CD4-positive, alpha-beta memory T cell (primary cell): ENCODE measurements around the gene LONP2. TPM values are rescaled to one million over a fixed set of nuclear protein-coding genes. Genes with fewer than 3 reads are reported as not detected.
A peak's percentile ranks its signal among the peaks of the same experiment; 100 is the strongest.

Source experiments
- CTCF ChIA-PET: fragments of 350-600 bp; sonication (Branson Sonifier 250); formaldehyde crosslinking; loops from one replicate; lab custom pipeline; 2021; ENCODE audit warnings: inconsistent platforms; ENCODE audit not compliant: partially characterized antibody; lab: Charles Lee
- POLR2A ChIA-PET: fragments of 350-600 bp; sonication (Branson Sonifier 250); formaldehyde crosslinking; loops from one replicate; lab custom pipeline; 2021; ENCODE audit not compliant: partially characterized antibody; lab: Charles Lee
- DNase-seq, 5 donors: peaks; one replicate each; pipeline versions ENCODE4 v3.0.0 to v3.0.0-alpha.2; 2020 to 2022; ENCODE audit warnings: mixed read lengths in 1 of 5
- H3K27ac ChIP-seq: one replicate; pipeline ENCODE4 v1.7.0; 2013; ENCODE audit warnings: low read depth, low read length
- H3K27me3 ChIP-seq: 2 replicates; pipeline ENCODE4 v1.7.0; 2013; ENCODE audit warnings: mild to moderate bottlenecking, low read length, moderate library complexity; ENCODE audit not compliant: insufficient read depth
- H3K36me3 ChIP-seq: 2 replicates; pipeline ENCODE4 v1.7.0; 2013; ENCODE audit warnings: mild to moderate bottlenecking, low read length, moderate library complexity; ENCODE audit not compliant: insufficient read depth
- H3K4me1 ChIP-seq: 2 replicates; pipeline ENCODE4 v1.7.0; 2013; ENCODE audit warnings: mild to moderate bottlenecking, low read length, moderate library complexity; ENCODE audit not compliant: insufficient read depth
- H3K4me3 ChIP-seq, 2 donors: one replicate each; pipeline ENCODE4 v1.7.0; 2013; ENCODE audit warnings: low read length in 2 of 2, mild to moderate bottlenecking in 1 of 2
- H3K9me3 ChIP-seq, 2 donors: one replicate each; pipeline ENCODE4 v1.7.0; 2013; ENCODE audit warnings: low read length in 2 of 2, control low read depth in 1 of 2; ENCODE audit not compliant: control insufficient read depth in 1 of 2
- H3K27ac Mint-ChIP-seq, 7 donors: one replicate each; pipeline ENCODE4 v1.8.0; 2020 to 2021; ENCODE audit warnings: mixed read lengths in 7 of 7, mild to moderate bottlenecking in 6 of 7, inconsistent platforms in 3 of 7, moderate library complexity in 3 of 7
- H3K27me3 Mint-ChIP-seq, 2 donors: one replicate each; pipeline ENCODE4 v1.8.0; 2020 to 2021; ENCODE audit warnings: mixed read lengths in 2 of 2
- H3K36me3 Mint-ChIP-seq, 2 donors: one replicate each; pipeline ENCODE4 v1.8.0; 2020 to 2021; ENCODE audit warnings: mixed read lengths in 2 of 2, inconsistent platforms in 1 of 2, mild to moderate bottlenecking in 1 of 2
- H3K4me1 Mint-ChIP-seq, 4 donors: one replicate each; pipeline ENCODE4 v1.8.0; 2020 to 2021; ENCODE audit warnings: mixed read lengths in 4 of 4, mild to moderate bottlenecking in 1 of 4
- H3K4me3 Mint-ChIP-seq, 8 donors: one replicate each; pipeline ENCODE4 v1.8.0; 2020 to 2021; ENCODE audit warnings: mixed read lengths in 8 of 8, mild to moderate bottlenecking in 7 of 8, moderate library complexity in 6 of 8, inconsistent platforms in 3 of 8
- H3K9me3 Mint-ChIP-seq, 8 donors: one replicate each; pipeline ENCODE4 v1.8.0; 2020 to 2021; ENCODE audit warnings: mixed read lengths in 8 of 8, mild to moderate bottlenecking in 5 of 8, inconsistent platforms in 3 of 8, moderate library complexity in 1 of 8
- intact Hi-C: fragments of 100-400 bp; cut with micrococcal nuclease; formaldehyde crosslinking; loops from one replicate; pipeline ENCODE4 v1.15.1; 2023
- polyA plus RNA-seq, 2 donors: library from polyadenylated mRNA; unstranded; fragments of 300-500 nt; fragmentation: Illumina TruSeq; gene quantifications; one replicate each; pipeline ENCODE4 v1.2.3, GENCODE V29; 2021
- total RNA-seq, 2 experiments: library from RNA; stranded (reverse); gene quantifications; one replicate each; pipeline ENCODE4 v1.2.3, GENCODE V29; 2021

Gene LONP2
- total and polyA plus RNA-seq, 4 experiments from 2014 or later, result 33.4 to 101 (median 69.9) TPM

DNA sequence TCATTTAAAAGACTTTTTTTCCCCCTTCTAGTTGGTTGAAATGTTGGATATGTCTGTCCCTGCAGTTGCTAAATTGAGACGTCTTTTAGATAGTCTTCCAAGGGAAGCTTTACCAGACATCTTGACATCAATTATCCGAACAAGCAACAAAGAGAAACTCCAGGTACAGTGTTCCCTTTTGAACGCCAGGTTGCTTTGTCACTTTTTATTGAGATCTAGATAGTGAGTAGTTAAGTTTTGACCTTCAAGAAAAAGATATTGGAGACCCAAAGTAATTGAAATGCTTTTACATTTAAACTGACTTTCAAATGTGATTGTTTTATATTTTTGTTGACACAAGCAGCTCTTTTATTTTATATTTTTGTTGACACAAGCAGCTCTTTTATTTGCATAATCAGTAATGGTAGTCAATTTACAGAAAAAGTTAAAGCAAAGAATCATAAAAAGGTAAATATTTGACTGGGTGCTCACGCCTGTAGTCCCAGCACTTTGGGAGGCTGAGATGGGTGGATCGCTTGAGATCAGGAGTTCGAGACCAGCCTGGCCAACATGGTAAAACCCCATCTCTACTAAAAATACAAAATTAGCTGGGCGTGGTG, 12.6 kb downstream of the LONP2 start:
- intact Hi-C loops, result no loop called here
- Mint-ChIP-seq H3K4me1 (peaks cover 5 to 17% (median 8%) of the 10 kb centered on the region in 4 donors), H3K9me3 (no peaks in the 10 kb centered on the region), H3K4me3 (no peak overlapping the region), H3K27me3 (no peaks in the 10 kb centered on the region), H3K36me3 (peaks cover 59 to 70% of the 10 kb centered on the region in 2 donors), H3K27ac (no peak overlapping the region)
- no peak overlapping the region for H3K27ac ChIP-seq
- H3K4me1 ChIP-seq, result peaks cover 4% of the 10 kb centered on the region
- no peaks in the 10 kb centered on the region for H3K27me3 ChIP-seq
- POLR2A ChIA-PET, result no interaction called here
- H3K36me3 ChIP-seq, result peaks cover 50% of the 10 kb centered on the region
- H3K4me3 ChIP-seq, result no peak overlapping the region
- no peaks in the 10 kb centered on the region for H3K9me3 ChIP-seq
- CTCF ChIA-PET, result no interaction called here
- DNase-seq, result no peak

- intact Hi-C loops, result no loop called here
- Mint-ChIP-seq H3K36me3 (peaks cover 68 to 74% of the 10 kb centered on the region in 2 donors), H3K27me3 (no peaks in the 10 kb centered on the region), H3K9me3 (peaks cover 0 to 5% (median 0%) of the 10 kb centered on the region in 8 donors), H3K4me1 (peaks cover 5 to 13% (median 5%) of the 10 kb centered on the region in 4 donors), H3K4me3 (no peak overlapping the region), H3K27ac (peak overlapping the region in 1 of 7 donors; percentile 64)
- Histone ChIP-seq H3K36me3 (peaks cover 52% of the 10 kb centered on the region), H3K4me1 (no peaks in the 10 kb centered on the region), H3K27ac (no peak overlapping the region), H3K9me3 (no peaks in the 10 kb centered on the region), H3K4me3 (no peak overlapping the region), H3K27me3 (no peaks in the 10 kb centered on the region)
- CTCF ChIA-PET, result interaction anchor here (0.9 kb wide), 1 partner anchor 10 kb away, joined by 3 read pairs; no protein-coding TSS in a partner anchor
- DNase-seq, result no peak
- POLR2A ChIA-PET, result no interaction called here
These were observed 17.5 kb downstream of the LONP2 start for GRCh38 chr16:48261569-48261968.

DNA sequence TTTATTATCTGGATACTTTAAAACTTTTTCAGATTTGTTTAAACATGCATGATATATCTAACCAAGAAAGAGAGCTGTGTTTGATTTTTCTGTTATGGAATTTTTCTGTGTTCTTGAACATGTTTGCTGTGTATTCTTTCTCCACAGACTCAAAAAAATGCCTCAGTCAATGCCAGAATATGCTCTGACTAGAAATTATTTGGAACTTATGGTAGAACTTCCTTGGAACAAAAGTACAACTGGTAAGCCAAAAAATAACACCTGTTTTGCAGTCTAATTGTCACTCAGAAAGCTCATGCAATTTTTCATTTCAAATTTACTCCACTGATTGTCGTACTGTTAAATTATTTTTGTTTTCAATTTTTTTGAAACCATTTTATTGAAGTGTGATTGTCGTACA, 18.5 kb downstream of the LONP2 start:
- CTCF ChIA-PET, result interaction anchor here (0.9 kb wide), 1 partner anchor 9 kb away, joined by 3 read pairs; no protein-coding TSS in a partner anchor
- peaks cover 67 to 75% of the 10 kb centered on the region in 2 donors for H3K36me3 Mint-ChIP-seq
- intact Hi-C loops, result no loop called here

DNA sequence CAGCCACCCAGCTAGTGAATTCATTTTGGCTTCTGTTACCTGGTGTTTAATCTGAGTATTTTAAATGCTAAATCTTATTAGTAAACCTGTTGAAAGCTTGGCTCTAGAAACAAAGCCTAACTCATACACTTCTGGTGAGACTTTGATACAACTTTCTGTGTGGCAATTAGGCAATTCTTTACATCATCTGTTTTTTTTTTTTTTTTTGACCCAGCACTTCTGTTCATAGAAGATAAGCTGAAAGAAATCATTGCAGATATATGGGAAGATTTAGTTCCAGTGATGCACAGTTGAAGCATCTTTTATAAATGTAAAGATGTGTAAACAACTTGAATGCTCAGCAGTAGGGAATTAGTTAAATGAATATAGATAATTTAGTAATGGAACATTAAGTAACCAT, 24.9 kb downstream of the LONP2 start:
- Mint-ChIP-seq H3K4me3 (no peak overlapping the region), H3K4me1 (peaks cover 3 to 12% (median 7%) of the 10 kb centered on the region in 4 donors), H3K27ac (peak overlapping the region in 1 of 7 donors; percentile 2), H3K27me3 (no peaks in the 10 kb centered on the region), H3K36me3 (peaks cover 20 to 52% of the 10 kb centered on the region in 2 donors), H3K9me3 (no peaks in the 10 kb centered on the region)
- CTCF ChIA-PET, result interaction anchor here (0.6 kb wide), 1 partner anchor 20 kb away, joined by 3 read pairs; no protein-coding TSS in a partner anchor
- H3K9me3 ChIP-seq, result no peaks in the 10 kb centered on the region
- no peak overlapping the region for H3K4me3 ChIP-seq
- H3K27ac ChIP-seq, result no peak overlapping the region
- POLR2A ChIA-PET, result no interaction called here
- DNase-seq, result no peak
- no peaks in the 10 kb centered on the region for H3K27me3 ChIP-seq
- H3K36me3 ChIP-seq, result peaks cover 13% of the 10 kb centered on the region
- H3K4me1 ChIP-seq, result no peaks in the 10 kb centered on the region
- intact Hi-C loops, result no loop called here

More for the DNA sequence above, 18.5 kb downstream of the LONP2 start:
- Mint-ChIP-seq H3K9me3 (peaks cover 0 to 5% (median 0%) of the 10 kb centered on the region in 8 donors), H3K27me3 (no peaks in the 10 kb centered on the region), H3K4me3 (no peak overlapping the region), H3K4me1 (peaks cover 5 to 15% (median 5%) of the 10 kb centered on the region in 4 donors), H3K27ac (no peak overlapping the region)
- H3K9me3 ChIP-seq, result no peaks in the 10 kb centered on the region
- H3K36me3 ChIP-seq, result peaks cover 49% of the 10 kb centered on the region
- H3K27me3 ChIP-seq, result no peaks in the 10 kb centered on the region
- DNase-seq, result no peak
- POLR2A ChIA-PET, result no interaction called here
- H3K4me1 ChIP-seq, result no peaks in the 10 kb centered on the region
- H3K4me3 ChIP-seq, result no peak overlapping the region
- no peak overlapping the region for H3K27ac ChIP-seq

DNA sequence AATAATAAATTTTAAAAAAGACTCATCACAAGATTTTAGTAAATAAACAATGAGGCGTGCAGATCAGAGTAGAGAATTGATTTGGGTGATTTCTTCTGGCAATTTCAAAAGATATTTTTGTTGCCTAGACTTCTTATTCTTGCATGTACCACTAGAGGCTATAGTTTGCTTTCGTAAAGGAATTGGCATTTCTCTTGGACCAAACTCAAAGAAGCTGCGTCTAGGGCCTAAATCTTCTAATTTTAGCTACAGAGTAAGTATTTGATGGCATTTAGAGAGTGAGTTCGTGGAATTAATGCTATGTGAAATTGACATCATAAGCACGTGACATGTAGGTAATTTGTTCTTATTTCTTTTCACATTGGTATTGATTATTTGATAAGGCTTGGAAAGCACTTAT, 27.6 kb downstream of the LONP2 start:
- Mint-ChIP-seq H3K9me3 (no peaks in the 10 kb centered on the region), H3K4me1 (peaks cover 0 to 8% (median 3%) of the 10 kb centered on the region in 4 donors), H3K4me3 (no peak overlapping the region), H3K36me3 (peaks cover 22 to 55% of the 10 kb centered on the region in 2 donors), H3K27ac (no peak overlapping the region), H3K27me3 (no peaks in the 10 kb centered on the region)
- intact Hi-C loops, result no loop called here
- DNase-seq, result no peak
- Histone ChIP-seq H3K27me3 (no peaks in the 10 kb centered on the region), H3K36me3 (peaks cover 16% of the 10 kb centered on the region), H3K4me1 (no peaks in the 10 kb centered on the region), H3K9me3 (no peaks in the 10 kb centered on the region), H3K27ac (no peak overlapping the region), H3K4me3 (no peak overlapping the region)
- POLR2A ChIA-PET, result no interaction called here
- CTCF ChIA-PET, result interaction anchor here (1.0 kb wide), 1 partner anchor 10 kb away, joined by 3 read pairs; no protein-coding TSS in a partner anchor

GRCh38 chr16:48272837-48273421, 28.8 kb downstream of the LONP2 start:
- H3K9me3 ChIP-seq, result no peaks in the 10 kb centered on the region
- intact Hi-C loops, result no loop called here
- no peaks in the 10 kb centered on the region for H3K27me3 Mint-ChIP-seq
- peaks cover 29 to 60% of the 10 kb centered on the region in 2 donors for H3K36me3 Mint-ChIP-seq
- H3K4me3 ChIP-seq, result no peak overlapping the region
- H3K9me3 Mint-ChIP-seq, result no peaks in the 10 kb centered on the region
- H3K27me3 ChIP-seq, result no peaks in the 10 kb centered on the region
- no peak overlapping the region for H3K4me3 Mint-ChIP-seq
- DNase-seq, result no peak
- H3K36me3 ChIP-seq, result peaks cover 20% of the 10 kb centered on the region
- no peaks in the 10 kb centered on the region for H3K4me1 ChIP-seq
- H3K27ac Mint-ChIP-seq, result peak overlapping the region in 1 of 7 donors; percentile 70
- ChIA-PET POLR2A (no interaction called here), CTCF (no interaction called here)
- peaks cover 0 to 7% (median 6%) of the 10 kb centered on the region in 4 donors for H3K4me1 Mint-ChIP-seq
- H3K27ac ChIP-seq, result no peak overlapping the region

DNA sequence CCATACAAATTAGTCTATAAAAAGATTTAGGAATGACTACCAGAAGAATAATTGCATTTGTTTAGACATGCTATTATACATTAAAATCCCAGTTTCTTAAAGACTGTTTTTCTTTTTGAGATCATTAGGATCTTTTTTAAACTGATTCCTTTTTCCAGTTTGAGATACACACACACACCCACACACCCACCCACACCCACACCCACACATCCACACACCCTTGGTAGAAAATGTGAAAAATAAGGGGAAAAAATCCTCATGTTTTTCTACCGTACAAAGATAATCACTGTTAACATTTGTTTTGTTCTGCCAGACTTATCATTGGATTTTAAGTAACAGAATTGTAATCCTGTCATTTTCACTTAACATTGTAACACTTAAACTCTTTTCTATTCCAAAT, 30.4 kb downstream of the LONP2 start:
- no peak for DNase-seq
- Histone ChIP-seq H3K36me3 (peaks cover 24% of the 10 kb centered on the region), H3K9me3 (no peaks in the 10 kb centered on the region), H3K4me3 (no peak overlapping the region), H3K27ac (no peak overlapping the region), H3K27me3 (no peaks in the 10 kb centered on the region), H3K4me1 (no peaks in the 10 kb centered on the region)
- H3K4me1 Mint-ChIP-seq, result peaks cover 5 to 12% (median 8%) of the 10 kb centered on the region in 4 donors
- intact Hi-C loops, result no loop called here
- no peaks in the 10 kb centered on the region for H3K9me3 Mint-ChIP-seq
- H3K27ac Mint-ChIP-seq, result peak overlapping the region in 1 of 7 donors; percentile 26
- H3K36me3 Mint-ChIP-seq, result peaks cover 41 to 63% of the 10 kb centered on the region in 2 donors
- ChIA-PET CTCF (no interaction called here), POLR2A (no interaction called here)
- H3K27me3 Mint-ChIP-seq, result no peaks in the 10 kb centered on the region
- no peak overlapping the region for H3K4me3 Mint-ChIP-seq
